ENCODE data around the gene AFF3. TPM values are rescaled to one million over a fixed set of nuclear protein-coding genes. Genes with fewer than 3 reads are reported as not detected.

Gene AFF3
- total RNA-seq, 4 donors from 2014 or later: 2.1 to 7.3 (median 3.5) TPM

- TF ChIP-seq POLR2A (IDR thresholded peaks at IDR 0.05) (no peak), CTCF (IDR thresholded peaks at IDR 0.05) (no peak)
- 84 to 85% methylated on average over 5 of the region's 5 CpGs for WGBS, 2 donors
- no peak for DNase-seq (ENCODE audit: low spot score in 2 of 2)
- intact Hi-C loops (cut with DNase I; ENCODE audit: low total_unique reads): no loop called here
- H3K4me3 ChIP-seq (ENCODE audit: low read depth, poor library complexity, severe bottlenecking): no peak overlapping the region
These were observed 182.1 kb downstream of the AFF3 start for GRCh38 chr2:99960291-99960690.

- H3K4me3 ChIP-seq (ENCODE audit: low read depth, poor library complexity, severe bottlenecking): no peak overlapping the region
- intact Hi-C loops (cut with DNase I; ENCODE audit: low total_unique reads): no loop called here
- 76 to 77% methylated on average over 8 of the region's 8 CpGs for WGBS, 2 donors
- TF ChIP-seq POLR2A (IDR thresholded peaks at IDR 0.05) (no peak), CTCF (IDR thresholded peaks at IDR 0.05) (no peak)
- DNase-seq (ENCODE audit: low spot score in 2 of 2): no peak
These were observed 183.0 kb downstream of the AFF3 start for GRCh38 chr2:99959261-99960014.

GRCh38 chr2:99957332-99958133 lies 184.9 kb downstream of the AFF3 start:
- intact Hi-C loops (cut with DNase I; ENCODE audit: low total_unique reads): no loop called here
- WGBS, 2 donors: 89 to 90% methylated on average over 8 of the region's 8 CpGs
- TF ChIP-seq CTCF (IDR thresholded peaks at IDR 0.05): no peak
- TF ChIP-seq POLR2A (IDR thresholded peaks at IDR 0.05): no peak
- no peak overlapping the region for H3K4me3 ChIP-seq (ENCODE audit: low read depth, poor library complexity, severe bottlenecking)
- DNase-seq (ENCODE audit: low spot score in 2 of 2): no peak

GRCh38 chr2:99956232-99957030 lies 186.0 kb downstream of the AFF3 start:
- no peak for TF ChIP-seq POLR2A (IDR thresholded peaks at IDR 0.05)
- WGBS, 2 donors: 56 to 67% methylated on average over 6 of the region's 6 CpGs
- no peak overlapping the region for H3K4me3 ChIP-seq (ENCODE audit: low read depth, poor library complexity, severe bottlenecking)
- DNase-seq (ENCODE audit: low spot score in 2 of 2): no peak
- intact Hi-C loops (cut with DNase I; ENCODE audit: low total_unique reads): no loop called here

- intact Hi-C loops (cut with DNase I; ENCODE audit: low total_unique reads): no loop called here
- H3K4me3 ChIP-seq (ENCODE audit: low read depth, poor library complexity, severe bottlenecking): no peak overlapping the region
- TF ChIP-seq CTCF (IDR thresholded peaks at IDR 0.05): no peak
- no peak for TF ChIP-seq POLR2A (IDR thresholded peaks at IDR 0.05)
- WGBS, 2 donors: 96 to 98% methylated on average over 2 of the region's 2 CpGs
- DNase-seq (ENCODE audit: low spot score in 2 of 2): no peak
These were observed 188.6 kb downstream of the AFF3 start for GRCh38 chr2:99953750-99954149.

- intact Hi-C loops (cut with DNase I; ENCODE audit: low total_unique reads): no loop called here
- 89 to 91% methylated on average over 1 of the region's 1 CpG for WGBS, 2 donors
- no peak for DNase-seq (ENCODE audit: low spot score in 2 of 2)
- H3K4me3 ChIP-seq (ENCODE audit: low read depth, poor library complexity, severe bottlenecking): no peak overlapping the region
- no peak for TF ChIP-seq CTCF (IDR thresholded peaks at IDR 0.05)
- no peak for TF ChIP-seq POLR2A (IDR thresholded peaks at IDR 0.05)
These were observed 192.4 kb downstream of the AFF3 start for GRCh38 chr2:99949963-99950362.

All from lower leg skin (tissue), 4 donors.